OCI-LY1 (cell line): ENCODE measurements around the gene TFPI2.

Experiments
- H2AFZ ChIP-seq: fragments of 200-600 bp; sonication (generic), shearing (Covaris generic); 2 replicates; pipeline ENCODE4 v1.6.0; 2014; ENCODE audit warnings: antibody characterized with exemption, mild to moderate bottlenecking, low read length
- H3F3A ChIP-seq: fragments of 200-600 bp; sonication (generic), shearing (Covaris generic); 2 replicates; pipeline ENCODE4 v1.6.0; 2014; ENCODE audit warnings: mild to moderate bottlenecking, antibody characterized with exemption, low read length, moderate library complexity; ENCODE audit not compliant: insufficient read depth
- H3K27ac ChIP-seq: fragments of 200-600 bp; sonication (generic); 2 replicates; pipeline ENCODE4 v1.5.1; 2014; ENCODE audit warnings: low read length, mixed run types, mild to moderate bottlenecking, low read depth; ENCODE audit not compliant: poor library complexity, severe bottlenecking
- H3K27me3 ChIP-seq: fragments of 200-600 bp; sonication (generic); 2 replicates; pipeline ENCODE4 v1.6.0; 2014; ENCODE audit warnings: antibody characterized with exemption, mild to moderate bottlenecking, low read length, moderate library complexity; ENCODE audit not compliant: insufficient read depth
- H3K36me3 ChIP-seq: fragments of 200-600 bp; sonication (generic); 2 replicates; pipeline ENCODE4 v1.6.1; 2014; ENCODE audit warnings: mild to moderate bottlenecking, antibody characterized with exemption, low read length, moderate library complexity, mixed read lengths; ENCODE audit not compliant: insufficient read depth
- H3K4me1 ChIP-seq: fragments of 200-600 bp; sonication (generic); 2 replicates; pipeline ENCODE4 v1.5.1; 2014; ENCODE audit warnings: mild to moderate bottlenecking, low read length, moderate library complexity; ENCODE audit not compliant: insufficient read depth, severe bottlenecking
- H3K4me2 ChIP-seq: fragments of 200-600 bp; sonication (generic), shearing (Covaris generic); 2 replicates; pipeline ENCODE4 v1.6.1; 2014; ENCODE audit warnings: low read length
- H3K4me3 ChIP-seq: fragments of 200-600 bp; sonication (generic); 2 replicates; pipeline ENCODE4 v1.5.1; 2014; ENCODE audit warnings: low read length, low read depth, mild to moderate bottlenecking, mixed read lengths; ENCODE audit not compliant: poor library complexity, severe bottlenecking
- H3K79me2 ChIP-seq: fragments of 200-600 bp; shearing (Covaris generic); 2 replicates; pipeline ENCODE4 v1.6.1; 2016; ENCODE audit warnings: mixed run types, low read length, mixed read lengths; ENCODE audit not compliant: insufficient read depth
- H3K9ac ChIP-seq: fragments of 200-600 bp; sonication (generic), shearing (Covaris generic); 2 replicates; pipeline ENCODE4 v1.6.1; 2014; ENCODE audit warnings: mild to moderate bottlenecking, low read length, mixed read lengths
- H3K9me2 ChIP-seq: fragments of 200-600 bp; sonication (generic), shearing (Covaris generic); 2 replicates; pipeline ENCODE4 v1.6.1; 2014; ENCODE audit warnings: low read depth, mild to moderate bottlenecking, low read length, mixed read lengths
- H3K9me3 ChIP-seq: fragments of 200-600 bp; shearing (Covaris generic); 2 replicates; pipeline ENCODE4 v1.6.1; 2014; ENCODE audit warnings: low read length, mixed read lengths
- H4K20me1 ChIP-seq: fragments of 200-600 bp; sonication (generic), shearing (Covaris generic); 2 replicates; pipeline ENCODE4 v1.6.0; 2016; ENCODE audit warnings: mild to moderate bottlenecking, low read length; ENCODE audit not compliant: insufficient read depth
- EZH2 ChIP-seq: fragments of 200-600 bp; sonication (generic), shearing (Covaris generic); IDR thresholded peaks from 2 replicates; pipeline ENCODE4 v1.8.0; 2017; ENCODE audit warnings: borderline replicate concordance, mixed run types, mild to moderate bottlenecking, antibody characterized with exemption, low read length, moderate library complexity, mixed read lengths
- TF ChIP-seq, protein P1 (sequence below): fragments of 200-600 bp; sonication (generic), shearing (Covaris generic); IDR thresholded peaks from 2 replicates; pipeline ENCODE4 v1.5.1; 2017; ENCODE audit warnings: mild to moderate bottlenecking, antibody characterized with exemption, low read length, moderate library complexity, mixed read lengths

TFPI2 gene

DNA sequence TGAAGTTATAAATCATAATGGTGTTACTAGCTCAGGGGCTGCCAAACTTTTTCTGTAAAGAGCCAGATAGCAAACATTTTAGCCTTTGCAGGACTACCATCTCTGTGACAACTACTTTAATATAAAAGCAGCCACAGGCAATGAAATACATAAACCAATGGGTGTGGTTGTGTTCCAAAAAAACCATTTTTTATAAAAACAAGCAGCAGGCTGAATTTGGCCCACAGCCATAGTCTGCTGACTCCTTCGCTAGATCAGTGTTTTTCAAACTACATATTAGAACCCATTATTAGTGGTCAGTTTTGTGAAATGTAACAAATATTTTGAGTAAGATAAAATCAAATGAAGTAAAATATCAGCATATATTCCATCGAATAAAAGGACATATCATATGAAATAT is 44.5 kb upstream of the TFPI2 start:
- Histone ChIP-seq H3K4me2 (no peak overlapping the region), H2AFZ (no peak overlapping the region), H3K9me3 (no peaks in the 10 kb centered on the region), H3K9ac (no peak overlapping the region), H3F3A (no peaks in the 10 kb centered on the region), H3K27ac (no peak overlapping the region), H3K4me3 (no peak overlapping the region), H4K20me1 (no peaks in the 10 kb centered on the region), H3K36me3 (no peaks in the 10 kb centered on the region), H3K79me2 (no peaks in the 10 kb centered on the region), H3K9me2 (no peaks in the 10 kb centered on the region), H3K27me3 (no peaks in the 10 kb centered on the region), H3K4me1 (no peaks in the 10 kb centered on the region)
- no peak for TF ChIP-seq EZH2
- TF ChIP-seq, protein P1, sequence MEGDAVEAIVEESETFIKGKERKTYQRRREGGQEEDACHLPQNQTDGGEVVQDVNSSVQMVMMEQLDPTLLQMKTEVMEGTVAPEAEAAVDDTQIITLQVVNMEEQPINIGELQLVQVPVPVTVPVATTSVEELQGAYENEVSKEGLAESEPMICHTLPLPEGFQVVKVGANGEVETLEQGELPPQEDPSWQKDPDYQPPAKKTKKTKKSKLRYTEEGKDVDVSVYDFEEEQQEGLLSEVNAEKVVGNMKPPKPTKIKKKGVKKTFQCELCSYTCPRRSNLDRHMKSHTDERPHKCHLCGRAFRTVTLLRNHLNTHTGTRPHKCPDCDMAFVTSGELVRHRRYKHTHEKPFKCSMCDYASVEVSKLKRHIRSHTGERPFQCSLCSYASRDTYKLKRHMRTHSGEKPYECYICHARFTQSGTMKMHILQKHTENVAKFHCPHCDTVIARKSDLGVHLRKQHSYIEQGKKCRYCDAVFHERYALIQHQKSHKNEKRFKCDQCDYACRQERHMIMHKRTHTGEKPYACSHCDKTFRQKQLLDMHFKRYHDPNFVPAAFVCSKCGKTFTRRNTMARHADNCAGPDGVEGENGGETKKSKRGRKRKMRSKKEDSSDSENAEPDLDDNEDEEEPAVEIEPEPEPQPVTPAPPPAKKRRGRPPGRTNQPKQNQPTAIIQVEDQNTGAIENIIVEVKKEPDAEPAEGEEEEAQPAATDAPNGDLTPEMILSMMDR = no peak

DNA sequence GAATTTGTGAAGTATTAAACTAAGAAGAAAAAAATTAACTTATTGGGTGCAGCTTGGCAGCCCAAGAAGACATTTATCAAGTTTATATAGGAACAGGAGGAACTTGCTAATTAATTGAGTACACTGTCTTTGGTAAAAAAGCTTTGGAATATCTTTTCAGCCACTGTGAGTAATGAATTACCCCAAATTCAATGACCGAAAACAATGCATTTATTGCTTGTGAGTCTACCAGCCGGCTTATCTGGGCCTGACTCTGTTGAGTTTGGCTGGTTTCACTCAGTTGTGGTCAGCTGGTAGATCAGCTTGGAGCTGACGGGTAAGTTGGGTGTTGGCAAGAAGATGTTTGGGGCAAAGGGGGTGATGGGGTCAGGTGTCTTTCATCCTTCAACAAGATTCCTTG is 42.6 kb upstream of the TFPI2 start:
- H3K4me2 ChIP-seq = no peak overlapping the region
- H3K79me2 ChIP-seq = no peaks in the 10 kb centered on the region
- no peaks in the 10 kb centered on the region for H3K36me3 ChIP-seq
- TF ChIP-seq, protein P1 = no peak
- TF ChIP-seq EZH2 = no peak
- no peaks in the 10 kb centered on the region for H3K9me2 ChIP-seq
- no peaks in the 10 kb centered on the region for H4K20me1 ChIP-seq
- H2AFZ ChIP-seq = no peak overlapping the region
- H3K4me1 ChIP-seq = no peaks in the 10 kb centered on the region
- no peak overlapping the region for H3K9ac ChIP-seq
- no peaks in the 10 kb centered on the region for H3K27me3 ChIP-seq
- no peaks in the 10 kb centered on the region for H3F3A ChIP-seq
- H3K4me3 ChIP-seq = no peak overlapping the region
- no peak overlapping the region for H3K27ac ChIP-seq
- no peaks in the 10 kb centered on the region for H3K9me3 ChIP-seq

DNA sequence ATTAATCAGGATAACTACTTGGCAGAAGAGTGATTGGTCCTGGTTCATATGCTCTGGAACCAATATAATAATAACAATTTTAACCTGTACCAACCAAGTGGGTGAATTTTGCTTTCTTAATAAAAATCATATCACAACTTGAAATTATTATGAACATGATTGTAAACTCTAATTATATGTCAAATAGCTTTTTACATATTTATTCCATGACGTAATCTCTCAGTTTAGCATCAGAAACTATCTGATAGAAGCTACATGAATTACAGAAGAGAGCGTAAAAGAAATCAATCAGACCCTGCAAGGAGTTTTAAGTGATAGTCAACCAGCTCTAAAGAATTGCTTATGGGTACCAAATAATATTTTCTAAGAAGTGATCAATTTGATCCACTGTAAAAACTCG is 41.1 kb upstream of the TFPI2 start:
- Histone ChIP-seq H3K9me2 (no peaks in the 10 kb centered on the region), H3K4me2 (no peak overlapping the region), H3K36me3 (no peaks in the 10 kb centered on the region), H3K9ac (no peak overlapping the region), H2AFZ (no peak overlapping the region), H3K79me2 (no peaks in the 10 kb centered on the region), H3K27ac (no peak overlapping the region), H3F3A (no peaks in the 10 kb centered on the region), H3K27me3 (no peaks in the 10 kb centered on the region), H4K20me1 (no peaks in the 10 kb centered on the region), H3K9me3 (no peaks in the 10 kb centered on the region), H3K4me1 (no peaks in the 10 kb centered on the region), H3K4me3 (no peak overlapping the region)
- TF ChIP-seq, protein P1 = no peak
- TF ChIP-seq EZH2 = no peak
